ENCODE results near the gene DES.
A peak's percentile ranks its signal among the peaks of the same experiment; 100 is the strongest.

Gene DES

DNA sequence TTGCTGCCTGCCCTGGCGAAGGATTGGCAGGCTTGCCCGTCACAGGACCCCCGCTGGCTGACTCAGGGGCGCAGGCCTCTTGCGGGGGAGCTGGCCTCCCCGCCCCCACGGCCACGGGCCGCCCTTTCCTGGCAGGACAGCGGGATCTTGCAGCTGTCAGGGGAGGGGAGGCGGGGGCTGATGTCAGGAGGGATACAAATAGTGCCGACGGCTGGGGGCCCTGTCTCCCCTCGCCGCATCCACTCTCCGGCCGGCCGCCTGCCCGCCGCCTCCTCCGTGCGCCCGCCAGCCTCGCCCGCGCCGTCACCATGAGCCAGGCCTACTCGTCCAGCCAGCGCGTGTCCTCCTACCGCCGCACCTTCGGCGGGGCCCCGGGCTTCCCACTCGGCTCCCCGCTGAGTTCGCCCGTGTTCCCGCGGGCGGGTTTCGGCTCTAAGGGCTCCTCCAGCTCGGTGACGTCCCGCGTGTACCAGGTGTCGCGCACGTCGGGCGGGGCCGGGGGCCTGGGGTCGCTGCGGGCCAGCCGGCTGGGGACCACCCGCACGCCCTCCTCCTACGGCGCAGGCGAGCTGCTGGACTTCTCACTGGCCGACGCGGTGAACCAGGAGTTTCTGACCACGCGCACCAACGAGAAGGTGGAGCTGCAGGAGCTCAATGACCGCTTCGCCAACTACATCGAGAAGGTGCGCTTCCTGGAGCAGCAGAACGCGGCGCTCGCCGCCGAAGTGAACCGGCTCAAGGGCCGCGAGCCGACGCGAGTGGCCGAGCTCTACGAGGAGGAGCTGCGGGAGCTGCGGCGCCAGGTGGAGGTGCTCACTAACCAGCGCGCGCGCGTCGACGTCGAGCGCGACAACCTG is at the start of gene DES:
Gene DES, plus strand, starts transcription at position 223 of the 857 bp plus-strand sequence. Its CDS starts 86 bp downstream, at position 309.
- peak within 1 kb of the TSS; percentile 37; the same call in 1 of the 2 replicates for H3K4me3 ChIP-seq (ENCODE audit: low read depth, low read length)
- H3K9ac ChIP-seq (ENCODE audit: low read depth, low read length): no peak within 1 kb of the TSS
- H3K4me1 ChIP-seq (ENCODE audit: control insufficient read depth, insufficient read depth, low read length): peaks cover 17% of the 10 kb centered on the region
- H3K36me3 ChIP-seq (ENCODE audit: control insufficient read depth, insufficient read depth, low read length): no peaks in the 10 kb centered on the region
- no peak within 1 kb of the TSS for H3K27ac ChIP-seq (ENCODE audit: low read depth, low read length)
- peaks cover 32% of the 10 kb centered on the region for H3K27me3 ChIP-seq (ENCODE audit: control insufficient read depth, insufficient read depth, low read length)
- no peaks in the 10 kb centered on the region for H3K9me3 ChIP-seq (ENCODE audit: control insufficient read depth, insufficient read depth, low read length)

DNA sequence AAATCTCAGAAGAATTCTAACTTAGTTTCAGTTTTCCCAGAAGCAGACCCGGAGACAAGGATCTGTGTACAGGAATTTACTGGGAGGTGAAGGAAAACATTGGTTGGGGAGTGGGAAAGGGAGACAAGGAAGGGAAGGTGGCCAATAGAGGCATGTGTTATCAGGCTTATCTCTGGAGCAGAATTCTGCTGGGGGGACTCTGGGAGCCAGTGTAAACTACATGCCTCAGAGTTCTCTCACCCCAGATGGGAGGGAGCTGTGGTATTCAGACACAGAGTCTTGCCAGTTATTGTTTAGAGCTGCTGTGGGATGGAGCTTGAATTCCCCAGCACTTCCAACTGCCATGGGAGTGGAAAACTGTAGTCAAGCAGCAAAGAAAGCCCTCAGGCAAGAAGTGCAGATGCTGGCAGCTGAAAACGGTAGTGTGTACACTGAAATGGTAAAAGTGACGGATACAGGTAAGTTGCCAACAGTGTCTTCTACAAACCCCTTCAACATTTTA is 49.4 kb upstream of the DES start:
- Histone ChIP-seq H3K9ac (ENCODE audit: low read depth, low read length) (no peak overlapping the region), H3K27me3 (ENCODE audit: control insufficient read depth, insufficient read depth, low read length) (no peaks in the 10 kb centered on the region), H3K9me3 (ENCODE audit: control insufficient read depth, insufficient read depth, low read length) (no peaks in the 10 kb centered on the region), H3K36me3 (ENCODE audit: control insufficient read depth, insufficient read depth, low read length) (peaks cover 3% of the 10 kb centered on the region), H3K4me3 (ENCODE audit: low read depth, low read length) (no peak overlapping the region), H3K27ac (ENCODE audit: low read depth, low read length) (no peak overlapping the region), H3K4me1 (ENCODE audit: control insufficient read depth, insufficient read depth, low read length) (no peaks in the 10 kb centered on the region)

DNA sequence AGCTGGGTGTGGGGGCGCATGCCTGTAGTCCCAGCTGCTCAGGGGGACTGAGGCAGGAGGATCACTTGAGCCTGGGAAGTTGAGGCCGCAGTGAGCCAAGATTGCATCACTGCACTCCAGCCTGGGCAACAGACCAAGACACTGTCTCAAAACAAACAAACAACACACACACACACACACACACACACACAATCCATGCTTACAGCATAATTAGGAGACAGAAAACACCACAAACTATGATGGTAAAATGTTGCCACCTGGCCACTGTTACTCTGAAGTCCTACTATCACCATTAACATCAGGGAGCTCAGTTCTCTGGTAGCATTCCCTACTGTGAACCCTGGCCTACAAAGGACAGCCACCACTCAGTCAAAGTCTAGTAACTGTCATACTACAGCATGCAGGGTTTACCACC is 48.7 kb upstream of the DES start:
- no peak overlapping the region for H3K4me3 ChIP-seq (ENCODE audit: low read depth, low read length)
- no peak overlapping the region for H3K9ac ChIP-seq (ENCODE audit: low read depth, low read length)
- H3K9me3 ChIP-seq (ENCODE audit: control insufficient read depth, insufficient read depth, low read length): no peaks in the 10 kb centered on the region
- H3K36me3 ChIP-seq (ENCODE audit: control insufficient read depth, insufficient read depth, low read length): peaks cover 9% of the 10 kb centered on the region
- H3K27ac ChIP-seq (ENCODE audit: low read depth, low read length): no peak overlapping the region
- H3K27me3 ChIP-seq (ENCODE audit: control insufficient read depth, insufficient read depth, low read length): no peaks in the 10 kb centered on the region
- no peaks in the 10 kb centered on the region for H3K4me1 ChIP-seq (ENCODE audit: control insufficient read depth, insufficient read depth, low read length)

DNA sequence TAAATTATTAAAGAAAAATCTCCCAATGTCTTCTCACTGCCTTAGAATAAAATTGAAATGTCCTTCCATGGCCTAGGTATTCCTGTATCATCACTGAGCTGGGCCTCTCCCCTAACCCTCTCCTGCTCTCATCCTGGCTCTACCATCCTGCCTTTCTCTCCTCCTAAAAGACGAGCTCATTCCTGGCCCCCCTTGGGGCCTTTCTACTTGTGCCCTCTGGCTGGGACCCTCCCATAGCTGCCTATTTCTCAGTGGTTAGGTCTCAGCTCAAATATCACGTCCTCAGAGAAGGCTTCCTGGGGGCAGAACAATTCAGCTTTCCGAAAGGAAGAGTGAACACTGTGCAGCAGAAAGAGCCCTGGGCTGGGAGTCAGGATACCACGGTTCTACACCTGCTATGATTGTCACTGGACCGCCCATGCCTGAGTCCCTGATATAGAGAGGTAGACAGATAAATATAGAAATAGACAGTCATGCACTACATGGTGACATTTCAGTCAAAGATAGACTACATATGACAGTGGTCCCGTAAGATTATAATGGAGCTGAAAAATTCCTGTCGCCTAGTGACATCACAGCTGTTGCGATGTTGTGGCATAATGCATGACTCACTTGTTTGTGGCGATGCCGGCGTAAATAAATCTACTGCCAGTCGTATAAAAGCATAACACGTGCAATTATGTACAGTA is 39.9 kb upstream of the DES start:
- no peaks in the 10 kb centered on the region for H3K4me1 ChIP-seq (ENCODE audit: control insufficient read depth, insufficient read depth, low read length)
- H3K27ac ChIP-seq (ENCODE audit: low read depth, low read length): no peak overlapping the region
- H3K9me3 ChIP-seq (ENCODE audit: control insufficient read depth, insufficient read depth, low read length): no peaks in the 10 kb centered on the region
- peaks cover 48% of the 10 kb centered on the region for H3K36me3 ChIP-seq (ENCODE audit: control insufficient read depth, insufficient read depth, low read length)
- no peaks in the 10 kb centered on the region for H3K27me3 ChIP-seq (ENCODE audit: control insufficient read depth, insufficient read depth, low read length)
- H3K4me3 ChIP-seq (ENCODE audit: low read depth, low read length): no peak overlapping the region
- no peak overlapping the region for H3K9ac ChIP-seq (ENCODE audit: low read depth, low read length)

DNA sequence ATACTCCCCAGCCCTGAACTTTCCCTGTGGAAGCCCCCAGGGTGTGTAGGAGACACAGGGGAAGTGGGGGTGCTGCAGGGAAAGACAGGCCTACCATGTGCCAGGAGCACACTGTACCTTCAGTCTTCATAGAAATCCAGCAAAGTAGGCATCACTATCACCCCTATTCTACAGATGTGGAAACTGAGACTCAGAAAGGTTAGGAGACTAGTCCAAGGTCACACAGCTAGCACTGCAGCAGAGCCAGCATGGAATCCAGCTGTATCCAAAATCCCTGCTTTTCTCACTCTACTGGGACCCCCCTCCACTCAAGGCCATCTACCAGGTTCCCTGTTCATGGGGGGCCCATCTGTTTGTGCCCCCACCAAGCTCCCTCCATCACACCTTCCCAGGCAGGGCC is 37.3 kb upstream of the DES start:
- H3K4me3 ChIP-seq (ENCODE audit: low read depth, low read length): no peak overlapping the region
- no peaks in the 10 kb centered on the region for H3K4me1 ChIP-seq (ENCODE audit: control insufficient read depth, insufficient read depth, low read length)
- H3K27me3 ChIP-seq (ENCODE audit: control insufficient read depth, insufficient read depth, low read length): no peaks in the 10 kb centered on the region
- H3K27ac ChIP-seq (ENCODE audit: low read depth, low read length): no peak overlapping the region
- H3K9ac ChIP-seq (ENCODE audit: low read depth, low read length): no peak overlapping the region
- H3K36me3 ChIP-seq (ENCODE audit: control insufficient read depth, insufficient read depth, low read length): peaks cover 52% of the 10 kb centered on the region
- H3K9me3 ChIP-seq (ENCODE audit: control insufficient read depth, insufficient read depth, low read length): no peaks in the 10 kb centered on the region

DNA sequence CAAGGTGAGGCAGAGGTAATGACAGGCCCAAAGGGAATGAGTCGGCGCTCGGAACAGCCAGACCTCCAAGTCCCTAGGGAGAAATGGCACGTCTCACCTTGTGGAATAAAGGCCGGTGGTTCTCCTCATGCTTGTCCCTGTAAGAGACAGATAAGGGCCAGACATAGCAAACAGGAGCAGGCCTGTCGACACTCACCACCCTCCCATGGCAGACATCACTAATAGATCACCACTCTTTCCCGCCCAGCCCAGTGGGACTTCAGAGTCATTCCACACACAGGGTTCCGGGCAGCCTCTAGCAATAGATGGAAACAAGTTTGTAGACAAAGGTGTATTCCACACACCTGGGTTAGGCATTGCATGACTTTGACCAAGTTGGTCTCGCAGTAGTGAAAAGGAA is 36.7 kb upstream of the DES start:
- Histone ChIP-seq H3K9ac (ENCODE audit: low read depth, low read length) (no peak overlapping the region), H3K4me1 (ENCODE audit: control insufficient read depth, insufficient read depth, low read length) (no peaks in the 10 kb centered on the region; the same call in 1 of the 2 replicates), H3K27ac (ENCODE audit: low read depth, low read length) (no peak overlapping the region), H3K9me3 (ENCODE audit: control insufficient read depth, insufficient read depth, low read length) (no peaks in the 10 kb centered on the region), H3K36me3 (ENCODE audit: control insufficient read depth, insufficient read depth, low read length) (peaks cover 57% of the 10 kb centered on the region), H3K27me3 (ENCODE audit: control insufficient read depth, insufficient read depth, low read length) (no peaks in the 10 kb centered on the region), H3K4me3 (ENCODE audit: low read depth, low read length) (no peak overlapping the region)

DNA sequence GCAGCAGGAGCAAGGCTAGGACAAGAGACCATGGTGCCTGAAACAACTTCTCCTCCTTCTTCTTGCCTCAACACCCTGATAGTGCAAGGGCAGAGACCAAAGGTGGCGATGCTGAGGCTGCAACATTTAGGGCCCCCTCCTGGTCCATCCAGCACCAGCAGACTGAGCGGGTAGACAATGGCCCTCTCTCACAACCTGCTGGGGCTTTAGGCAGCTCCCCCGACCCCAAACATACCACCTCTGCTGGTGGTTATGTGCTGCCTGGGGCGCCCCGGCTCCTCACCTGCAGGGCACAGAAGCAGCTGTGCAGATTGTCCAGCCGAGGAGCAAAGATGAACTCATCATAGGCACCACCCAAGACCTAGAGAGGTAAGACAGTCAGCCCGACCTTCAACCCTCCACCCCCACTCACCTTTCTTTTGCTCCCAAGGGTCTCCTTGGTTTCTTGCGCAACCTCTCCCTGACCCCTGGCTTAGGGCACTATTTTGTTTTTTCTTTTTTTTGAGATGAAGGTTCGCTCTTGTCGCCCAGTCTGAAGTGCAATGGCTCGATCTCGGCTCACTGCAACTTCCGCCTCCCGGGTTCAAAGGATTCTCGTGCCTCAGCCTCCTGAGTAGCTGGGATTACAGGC is 34.0 kb upstream of the DES start:
- no peaks in the 10 kb centered on the region; the same call in 1 of the 2 replicates for H3K4me1 ChIP-seq (ENCODE audit: control insufficient read depth, insufficient read depth, low read length)
- H3K9ac ChIP-seq (ENCODE audit: low read depth, low read length): no peak overlapping the region
- H3K27me3 ChIP-seq (ENCODE audit: control insufficient read depth, insufficient read depth, low read length): no peaks in the 10 kb centered on the region
- peaks cover 56% of the 10 kb centered on the region for H3K36me3 ChIP-seq (ENCODE audit: control insufficient read depth, insufficient read depth, low read length)
- no peak overlapping the region for H3K4me3 ChIP-seq (ENCODE audit: low read depth, low read length)
- no peaks in the 10 kb centered on the region for H3K9me3 ChIP-seq (ENCODE audit: control insufficient read depth, insufficient read depth, low read length)
- H3K27ac ChIP-seq (ENCODE audit: low read depth, low read length): no peak overlapping the region

DNA sequence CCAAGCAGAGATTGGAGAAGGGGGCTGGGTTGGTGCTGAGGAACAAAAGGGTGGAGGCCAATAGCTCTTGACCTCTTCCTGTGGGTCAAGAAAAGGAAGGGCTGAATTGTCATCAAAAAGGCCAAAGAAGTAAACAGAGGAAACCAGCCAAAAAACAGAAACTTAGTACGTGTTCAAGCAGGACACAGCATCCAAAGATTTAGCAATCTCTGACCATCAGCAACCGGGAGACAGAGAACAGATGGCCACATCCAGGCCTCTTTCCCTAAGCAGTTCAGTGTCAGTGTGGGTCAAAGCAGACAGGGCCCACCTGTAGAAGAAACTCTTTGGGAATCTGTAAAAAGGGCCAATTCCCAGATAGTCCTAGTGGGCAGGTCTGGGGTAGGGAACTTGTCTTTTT is 33.3 kb upstream of the DES start:
- peaks cover 56% of the 10 kb centered on the region for H3K36me3 ChIP-seq (ENCODE audit: control insufficient read depth, insufficient read depth, low read length)
- no peaks in the 10 kb centered on the region; the same call in 1 of the 2 replicates for H3K4me1 ChIP-seq (ENCODE audit: control insufficient read depth, insufficient read depth, low read length)
- H3K27ac ChIP-seq (ENCODE audit: low read depth, low read length): no peak overlapping the region
- H3K9ac ChIP-seq (ENCODE audit: low read depth, low read length): no peak overlapping the region
- H3K27me3 ChIP-seq (ENCODE audit: control insufficient read depth, insufficient read depth, low read length): no peaks in the 10 kb centered on the region
- H3K9me3 ChIP-seq (ENCODE audit: control insufficient read depth, insufficient read depth, low read length): no peaks in the 10 kb centered on the region
- H3K4me3 ChIP-seq (ENCODE audit: low read depth, low read length): no peak overlapping the region

DNA sequence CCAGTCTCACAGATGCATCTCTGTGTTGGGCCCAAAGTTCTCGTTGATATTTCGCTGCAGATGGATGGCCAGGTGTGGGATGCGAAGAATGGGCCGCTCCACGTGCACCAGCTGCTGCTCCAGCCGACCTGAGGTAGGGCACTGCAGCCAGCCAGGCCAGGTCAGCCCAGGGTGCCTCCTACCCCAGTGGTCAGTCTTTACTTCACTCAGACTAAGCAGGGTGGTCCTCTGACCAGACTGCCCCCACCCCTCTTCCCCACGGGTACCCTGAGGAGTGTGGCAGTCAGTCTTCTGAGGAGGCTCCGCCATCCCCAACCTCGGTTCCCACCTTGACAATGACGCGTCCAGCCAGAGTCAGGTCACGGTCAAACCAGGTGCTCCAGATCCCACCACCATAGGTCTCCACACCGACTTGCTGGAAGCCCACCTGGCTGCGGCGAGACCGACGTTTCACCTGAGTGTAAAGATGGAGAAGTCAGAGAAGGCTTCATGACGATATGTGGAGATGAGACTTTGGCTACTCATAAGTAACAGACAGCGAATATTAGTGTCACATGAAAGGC is 32.1 kb upstream of the DES start:
- Histone ChIP-seq H3K9me3 (ENCODE audit: control insufficient read depth, insufficient read depth, low read length) (no peaks in the 10 kb centered on the region), H3K27me3 (ENCODE audit: control insufficient read depth, insufficient read depth, low read length) (no peaks in the 10 kb centered on the region), H3K36me3 (ENCODE audit: control insufficient read depth, insufficient read depth, low read length) (peaks cover 48% of the 10 kb centered on the region), H3K4me3 (ENCODE audit: low read depth, low read length) (no peak overlapping the region), H3K27ac (ENCODE audit: low read depth, low read length) (no peak overlapping the region), H3K4me1 (ENCODE audit: control insufficient read depth, insufficient read depth, low read length) (no peaks in the 10 kb centered on the region; the same call in 1 of the 2 replicates), H3K9ac (ENCODE audit: low read depth, low read length) (no peak overlapping the region)

DNA sequence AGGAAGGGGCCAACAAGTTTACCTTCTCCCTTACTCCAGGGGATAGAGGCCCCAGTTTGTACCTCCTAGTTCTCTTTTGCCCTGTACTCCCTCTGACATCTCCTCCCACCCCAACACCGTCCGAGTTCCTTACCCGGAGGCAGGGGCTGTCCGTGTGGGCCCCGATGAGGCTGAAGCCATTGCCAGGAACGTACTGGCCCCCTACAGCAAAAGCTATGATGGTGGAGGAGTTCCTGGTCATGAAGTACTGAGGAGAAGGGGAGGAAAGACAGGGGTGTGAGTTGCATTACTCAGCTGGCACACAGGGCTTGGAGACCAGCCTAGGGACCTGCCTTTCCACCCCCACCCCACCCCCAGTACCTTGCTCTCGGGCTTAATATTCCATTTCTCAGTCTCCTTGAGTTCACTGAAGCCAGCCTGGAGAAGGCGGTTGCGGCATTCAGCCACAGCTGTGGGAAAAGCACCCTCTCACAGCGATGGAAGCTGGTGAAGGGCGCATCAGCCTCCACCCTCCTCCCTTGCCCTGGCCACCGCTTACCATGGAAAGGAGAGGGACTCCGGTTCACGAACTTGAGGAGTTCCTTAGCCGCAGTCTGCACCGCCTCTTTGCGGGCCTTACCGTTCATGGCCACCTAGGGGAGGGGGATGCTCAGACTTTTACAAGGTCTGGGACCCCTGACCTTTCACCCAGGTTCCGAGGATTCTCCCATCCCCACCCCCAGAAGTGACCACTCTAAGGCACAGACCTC is 31.5 kb upstream of the DES start:
- no peaks in the 10 kb centered on the region for H3K9me3 ChIP-seq (ENCODE audit: control insufficient read depth, insufficient read depth, low read length)
- peak overlapping the region; percentile 6 for H3K27ac ChIP-seq (ENCODE audit: low read depth, low read length)
- no peaks in the 10 kb centered on the region for H3K27me3 ChIP-seq (ENCODE audit: control insufficient read depth, insufficient read depth, low read length)
- H3K4me3 ChIP-seq (ENCODE audit: low read depth, low read length): peak overlapping the region; percentile 81
- no peaks in the 10 kb centered on the region; the same call in 1 of the 2 replicates for H3K4me1 ChIP-seq (ENCODE audit: control insufficient read depth, insufficient read depth, low read length)
- no peak overlapping the region for H3K9ac ChIP-seq (ENCODE audit: low read depth, low read length)
- H3K36me3 ChIP-seq (ENCODE audit: control insufficient read depth, insufficient read depth, low read length): peaks cover 41% of the 10 kb centered on the region
